Osteocyte (in vitro differentiated cells): ENCODE measurements around the gene MAML2. TPM values are rescaled to one million over a fixed set of nuclear protein-coding genes. Genes with fewer than 3 reads are reported as not detected.

ENCODE experiments used
- DNase-seq: peaks from one replicate; pipeline ENCODE4 v3.0.0; 2021; ENCODE audit warnings: mixed read lengths; ENCODE audit not compliant: unreplicated experiment; ENCODE audit errors: extremely low spot score
- H3K27ac Mint-ChIP-seq: one replicate; pipeline ENCODE4 v1.8.0; 2021; ENCODE audit warnings: mild to moderate bottlenecking, mixed read lengths; ENCODE audit not compliant: unreplicated experiment
- H3K27me3 Mint-ChIP-seq: one replicate; pipeline ENCODE4 v1.8.0; 2021; ENCODE audit warnings: mixed read lengths; ENCODE audit not compliant: unreplicated experiment
- H3K36me3 Mint-ChIP-seq: one replicate; pipeline ENCODE4 v1.8.0; 2021; ENCODE audit warnings: mixed read lengths; ENCODE audit not compliant: unreplicated experiment
- H3K4me1 Mint-ChIP-seq: one replicate; pipeline ENCODE4 v1.8.0; 2021; ENCODE audit warnings: mixed read lengths; ENCODE audit not compliant: unreplicated experiment
- H3K4me3 Mint-ChIP-seq: one replicate; pipeline ENCODE4 v1.8.0; 2021; ENCODE audit warnings: mild to moderate bottlenecking, moderate library complexity, mixed read lengths; ENCODE audit not compliant: unreplicated experiment
- H3K9me3 Mint-ChIP-seq: one replicate; pipeline ENCODE4 v1.8.0; 2021; ENCODE audit warnings: mixed read lengths; ENCODE audit not compliant: unreplicated experiment
- CTCF ChIP-seq: fragments of 200-600 bp; sonication (generic); IDR thresholded peaks from 2 replicates; pipeline ENCODE4 v1.5.0; 2021; ENCODE audit warnings: antibody characterized with exemption, mild to moderate bottlenecking, moderate library complexity
- total RNA-seq: library from RNA; stranded (reverse); gene quantifications from 2 replicates; pipeline ENCODE4 v1.2.1, GENCODE V29; 2021

MAML2 gene
- total RNA-seq, 1 donor from 2014 or later, result 29.3 TPM

GRCh38 chr11:96107143-96107824 is 235.7 kb downstream of the MAML2 start:
- H3K4me1 Mint-ChIP-seq, result peaks cover 52% of the 10 kb centered on the region
- no peak overlapping the region for H3K4me3 Mint-ChIP-seq
- TF ChIP-seq CTCF, result no peak
- H3K27me3 Mint-ChIP-seq, result no peaks in the 10 kb centered on the region
- H3K9me3 Mint-ChIP-seq, result no peaks in the 10 kb centered on the region
- no peak overlapping the region for H3K27ac Mint-ChIP-seq
- DNase-seq, result no peak
- no peaks in the 10 kb centered on the region for H3K36me3 Mint-ChIP-seq

GRCh38 chr11:96106645-96107044 is 236.3 kb downstream of the MAML2 start:
- Mint-ChIP-seq H3K27me3 (no peaks in the 10 kb centered on the region), H3K4me3 (no peak overlapping the region), H3K9me3 (no peaks in the 10 kb centered on the region), H3K4me1 (peaks cover 52% of the 10 kb centered on the region), H3K36me3 (no peaks in the 10 kb centered on the region), H3K27ac (no peak overlapping the region)
- TF ChIP-seq CTCF, result no peak
- no peak for DNase-seq

GRCh38 chr11:96105944-96106343 is 237.1 kb downstream of the MAML2 start:
- no peaks in the 10 kb centered on the region for H3K9me3 Mint-ChIP-seq

GRCh38 chr11:96105197-96105895 is 237.6 kb downstream of the MAML2 start:
- Mint-ChIP-seq H3K27ac (peak overlapping the region; percentile 75), H3K27me3 (no peaks in the 10 kb centered on the region), H3K36me3 (no peaks in the 10 kb centered on the region), H3K4me1 (peaks cover 51% of the 10 kb centered on the region), H3K4me3 (no peak overlapping the region), H3K9me3 (no peaks in the 10 kb centered on the region)
- TF ChIP-seq CTCF, result no peak
- DNase-seq, result no peak

More at GRCh38 chr11:96105944-96106343, 237.1 kb downstream of the MAML2 start:
- Mint-ChIP-seq H3K4me1 (peaks cover 53% of the 10 kb centered on the region), H3K4me3 (no peak overlapping the region), H3K27me3 (no peaks in the 10 kb centered on the region), H3K27ac (peak overlapping the region; percentile 75), H3K36me3 (no peaks in the 10 kb centered on the region)
- no peak for DNase-seq
- no peak for TF ChIP-seq CTCF

GRCh38 chr11:96104496-96104895 is 238.5 kb downstream of the MAML2 start:
- no peak for DNase-seq
- H3K27me3 Mint-ChIP-seq, result no peaks in the 10 kb centered on the region
- TF ChIP-seq CTCF, result no peak
- peak overlapping the region; percentile 75 for H3K27ac Mint-ChIP-seq
- H3K36me3 Mint-ChIP-seq, result no peaks in the 10 kb centered on the region
- no peak overlapping the region for H3K4me3 Mint-ChIP-seq
- peaks cover 52% of the 10 kb centered on the region for H3K4me1 Mint-ChIP-seq
- no peaks in the 10 kb centered on the region for H3K9me3 Mint-ChIP-seq
